Bronchial epithelial cell (primary cell): Measurements from ENCODE around the gene C20orf202. TPM values are rescaled to one million over a fixed set of nuclear protein-coding genes. Genes with fewer than 3 reads are reported as not detected.

Experiments used
- DNase-seq: peaks from one replicate; pipeline ENCODE4 v3.0.0-alpha.2; 2010; ENCODE audit warnings: low read depth
- FAIRE-seq: peaks from 2 replicates; lab custom pipeline; 2011; peaks lifted over from hg19 to GRCh38; lab: Jason Lieb, UNC
- H3K27me3 ChIP-seq: 2 replicates; pipeline ENCODE4 v1.5.1; 2011; ENCODE audit warnings: low read length; ENCODE audit not compliant: control insufficient read depth, insufficient read depth
- H3K36me3 ChIP-seq: 2 replicates; pipeline ENCODE4 v1.5.1; 2011; ENCODE audit warnings: low read length; ENCODE audit not compliant: control insufficient read depth, insufficient read depth
- H3K4me3 ChIP-seq: 2 replicates; pipeline ENCODE4 v1.5.1; 2011; ENCODE audit warnings: mild to moderate bottlenecking, low read depth, low read length, control low read depth
- CTCF ChIP-seq: IDR thresholded peaks from 2 replicates; pipeline ENCODE4 v1.5.1; 2011; ENCODE audit warnings: mild to moderate bottlenecking, moderate library complexity, low read length, control low read depth, inconsistent platforms; ENCODE audit not compliant: insufficient read depth, severe bottlenecking
- total RNA-seq: library from RNA; depleted of rRNA; stranded (reverse); fragments of >200 nt; gene quantifications from 2 replicates; pipeline ENCODE4 v1.2.1, GENCODE V29; 2014

C20orf202 gene
- total RNA-seq, 1 donor from 2014 or later, result not detected

- DNase-seq, result peak; percentile 7
- Histone ChIP-seq H3K36me3 (peaks cover 23% of the 10 kb centered on the region), H3K4me3 (no peak overlapping the region), H3K27me3 (no peaks in the 10 kb centered on the region)
- no peak for FAIRE-seq
- no peak for TF ChIP-seq CTCF
Observed at GRCh38 chr20:1166948-1167720, 36.1 kb upstream of the C20orf202 start.

GRCh38 chr20:1169224-1169623 is 34.0 kb upstream of the C20orf202 start:
- peaks cover 12% of the 10 kb centered on the region for H3K36me3 ChIP-seq
- DNase-seq (no peak), FAIRE-seq (peak; percentile 28)
- TF ChIP-seq CTCF, result no peak
- H3K27me3 ChIP-seq, result no peaks in the 10 kb centered on the region
- no peak overlapping the region for H3K4me3 ChIP-seq

GRCh38 chr20:1171461-1172093 is 31.7 kb upstream of the C20orf202 start:
- peaks cover 4% of the 10 kb centered on the region for H3K36me3 ChIP-seq
- FAIRE-seq (peak; percentile 18), DNase-seq (peak; percentile 15)

GRCh38 chr20:1173698-1174097 is 29.6 kb upstream of the C20orf202 start:
- peaks cover 2% of the 10 kb centered on the region for H3K36me3 ChIP-seq
- FAIRE-seq, result no peak

More at GRCh38 chr20:1171461-1172093, 31.7 kb upstream of the C20orf202 start:
- Histone ChIP-seq H3K27me3 (no peaks in the 10 kb centered on the region), H3K4me3 (no peak overlapping the region)
- no peak for TF ChIP-seq CTCF

GRCh38 chr20:1174787-1175186 is 28.5 kb upstream of the C20orf202 start:
- FAIRE-seq (peak; percentile 97), DNase-seq (no peak)
- H3K4me3 ChIP-seq, result no peak overlapping the region
- no peak for TF ChIP-seq CTCF
- H3K36me3 ChIP-seq, result peaks cover 2% of the 10 kb centered on the region
- H3K27me3 ChIP-seq, result no peaks in the 10 kb centered on the region

More at GRCh38 chr20:1173698-1174097, 29.6 kb upstream of the C20orf202 start:
- Histone ChIP-seq H3K4me3 (no peak overlapping the region), H3K27me3 (no peaks in the 10 kb centered on the region)
- TF ChIP-seq CTCF, result no peak
- no peak for DNase-seq
